Mesenteric fat pad (tissue), 1 donor: Measurements from ENCODE around the gene LRPAP1. TPM values are rescaled to one million over a fixed set of nuclear protein-coding genes. Genes with fewer than 3 reads are reported as not detected.
"Not testable (repeated sequence)": the region's sequence is repeated elsewhere in the genome, so short reads cannot be mapped to it uniquely, and the experiment has no call there.

Experiments
- DNase-seq: peaks from one replicate; pipeline ENCODE4 v3.0.0-alpha.2; 2020; ENCODE audit warnings: low spot score
- total RNA-seq: library from RNA; stranded (reverse); fragmentation: NEBNext Ultra II Directional; extraction: Animal tissue kit (Norgen Biotek cat#: 25700); gene quantifications from one replicate; pipeline ENCODE4 v1.2.1, GENCODE V29; 2021
- donor health status: DM: yes; HTN: yes; CAD: no.

The LRPAP1 gene
- total RNA-seq, 1 donor from 2014 or later: 116 TPM

GRCh38 chr4:3519468-3520264, 12.6 kb downstream of the LRPAP1 start:
- DNase-seq: no peak

GRCh38 chr4:3518941-3519340, 13.3 kb downstream of the LRPAP1 start:
- no peak for DNase-seq

GRCh38 chr4:3518511-3518880, 13.7 kb downstream of the LRPAP1 start:
- DNase-seq: no peak

GRCh38 chr4:3517731-3518510, 14.3 kb downstream of the LRPAP1 start:
- DNase-seq: no peak

GRCh38 chr4:3516836-3517730, 15.1 kb downstream of the LRPAP1 start:
- no peak for DNase-seq

- no peak for DNase-seq
These were observed 16.0 kb downstream of the LRPAP1 start for GRCh38 chr4:3516061-3516835.

- no peak for DNase-seq
These were observed 16.6 kb downstream of the LRPAP1 start for GRCh38 chr4:3515646-3516045.

GRCh38 chr4:3514806-3515501, 17.3 kb downstream of the LRPAP1 start:
- DNase-seq: no peak

GRCh38 chr4:3514221-3514780, 17.9 kb downstream of the LRPAP1 start:
- DNase-seq: no peak

GRCh38 chr4:3513807-3514206, 18.4 kb downstream of the LRPAP1 start:
- no peak for DNase-seq

GRCh38 chr4:3512719-3513118, 19.5 kb downstream of the LRPAP1 start:
- no peak for DNase-seq

GRCh38 chr4:3512279-3512678, 19.9 kb downstream of the LRPAP1 start:
- DNase-seq: no peak

GRCh38 chr4:3511601-3512000, 20.6 kb downstream of the LRPAP1 start:
- not testable (repeated sequence) for DNase-seq

GRCh38 chr4:3511187-3511586, 21.0 kb downstream of the LRPAP1 start:
- no peak for DNase-seq

- DNase-seq: no peak
These were observed 21.7 kb downstream of the LRPAP1 start for GRCh38 chr4:3510481-3510880.

- DNase-seq: no peak
These were observed 23.7 kb downstream of the LRPAP1 start for GRCh38 chr4:3508542-3508941.

GRCh38 chr4:3505231-3505630, 27.0 kb downstream of the LRPAP1 start:
- no peak for DNase-seq

GRCh38 chr4:3502941-3503936, 29.0 kb downstream of the LRPAP1 start:
- no peak for DNase-seq
